ENCODE data around the gene CHD6.

DNA sequence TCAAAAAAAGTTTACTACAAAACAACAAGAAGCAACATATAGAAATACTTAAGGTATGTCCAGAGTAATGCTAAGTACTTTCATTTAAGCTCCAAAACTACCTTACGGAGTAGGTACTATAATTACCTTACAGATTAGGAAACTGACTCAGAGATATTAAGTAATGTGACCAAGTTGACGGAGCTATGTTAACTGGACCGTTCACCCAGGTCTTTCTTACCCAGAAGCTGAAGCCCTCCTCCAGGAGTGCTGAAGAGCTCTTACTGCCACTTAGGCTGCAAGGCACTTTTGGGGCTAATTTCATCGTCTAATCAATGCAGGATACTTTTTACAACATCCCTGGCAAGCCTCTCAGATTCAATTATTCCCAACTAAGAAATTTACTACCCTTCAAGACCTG, 123.7 kb downstream of the CHD6 start:
- TF ChIP-seq CTCF (IDR thresholded peaks at IDR 0.05) (no peak), POLR2A (IDR thresholded peaks at IDR 0.05) (no peak), POLR2AphosphoS5 (IDR thresholded peaks at IDR 0.05) (no peak)

Measured in sigmoid colon (tissue), 4 donors.